HCT116 (cell line): ENCODE data around the gene SLC40A1. TPM values are rescaled to one million over a fixed set of nuclear protein-coding genes. Genes with fewer than 3 reads are reported as not detected.

Source experiments
- ATAC-seq: fragments of 200-7000 bp; cut with Tn5 transposase; 2 replicates; pipeline ENCODE4 v1.9.1; 2020; ENCODE audit warnings: mild to moderate bottlenecking, moderate library complexity
- BruUV-seq: library from RNA; stranded (reverse); fragments of 400-500 nt; replicated peaks from 2 replicates; lab custom pipeline; 2021; lab: Mats Ljungman, UMichigan
- CTCF ChIA-PET: fragments of 300-600 bp; sonication (Branson Sonifier 250); formaldehyde crosslinking; loops from one replicate; lab custom pipeline; 2021; ENCODE audit warnings: antibody characterized with exemption; lab: Charles Lee
- POLR2A ChIA-PET: fragments of 300-600, 350-600 bp; sonication (Branson Sonifier 250); formaldehyde crosslinking; loops from one replicate; lab custom pipeline; 2021; ENCODE audit warnings: antibody characterized with exemption; lab: Charles Lee
- RAD21 ChIA-PET, 2 experiments: fragments of 300-600 bp; sonication (Branson Sonifier 250); formaldehyde crosslinking; loops; one replicate each; lab custom pipeline; 2023; ENCODE audit warnings: low total read pairs in 2 of 2; ENCODE audit not compliant: uncharacterized antibody in 2 of 2, unreplicated experiment in 2 of 2, low non-redundant PET in 1 of 2; lab: Charles Lee
- DNase-seq: peaks from one replicate; pipeline ENCODE4 v3.0.0-alpha.2; 2010; ENCODE audit warnings: low read depth, low spot score
- H2AFZ ChIP-seq: fragments of 200-600 bp; shearing (Covaris generic), sonication (generic); 2 replicates; pipeline ENCODE4 v1.6.1; 2017; ENCODE audit warnings: low read depth, mixed run types, mixed read lengths, antibody characterized with exemption, low read length; ENCODE audit not compliant: poor library complexity, severe bottlenecking
- H3K27ac ChIP-seq: 2 replicates; pipeline ENCODE4 v1.5.1; 2012; ENCODE audit warnings: low read depth, low read length
- H3K27me3 ChIP-seq: fragments of 200-600 bp; sonication (generic); 2 replicates; pipeline ENCODE4 v1.6.1; 2016; ENCODE audit warnings: mixed run types, low read length, mixed read lengths; ENCODE audit not compliant: insufficient read depth
- H3K36me3 ChIP-seq, 2 experiments: fragments of 200-500 bp in 1 of 2; fragments of 200-600 bp in 1 of 2; sonication (Bioruptor generic) in 1 of 2; sonication (generic) in 1 of 2; 2 replicates each; pipeline versions ENCODE4 v1.5.1 to v1.6.1; 2014 to 2016; ENCODE audit warnings: low read length in 2 of 2, inconsistent platforms in 1 of 2, mixed read lengths in 1 of 2, mixed run types in 1 of 2; ENCODE audit not compliant: insufficient read depth in 2 of 2, control insufficient read depth in 1 of 2
- H3K4me1 ChIP-seq, 2 experiments: fragments of 200-600 bp in 1 of 2; sonication (generic) in 1 of 2; 2 replicates each; pipeline versions ENCODE4 v1.5.1 to v1.6.1; 2012 to 2017; ENCODE audit warnings: low read length in 2 of 2, inconsistent platforms in 1 of 2, mild to moderate bottlenecking in 1 of 2, mixed read lengths in 1 of 2, mixed run types in 1 of 2, moderate library complexity in 1 of 2; ENCODE audit not compliant: insufficient read depth in 2 of 2, control insufficient read depth in 1 of 2
- H3K4me2 ChIP-seq: fragments of 200-600 bp; sonication (generic); 2 replicates; pipeline ENCODE4 v1.6.1; 2017; ENCODE audit warnings: mixed run types, low read length, mixed read lengths
- H3K4me3 ChIP-seq, 2 experiments: fragments of 200-600 bp in 1 of 2; sonication (generic) in 1 of 2; replicated peaks in 1 of 2; 2 replicates each; pipeline ENCODE4 v1.5.1; 2011 to 2016; ENCODE audit warnings: low read length in 2 of 2, control low read depth in 1 of 2, low read depth in 1 of 2, mild to moderate bottlenecking in 1 of 2, mixed read lengths in 1 of 2, mixed run types in 1 of 2
- H3K79me2 ChIP-seq: fragments of 200-600 bp; sonication (generic); 2 replicates; pipeline ENCODE4 v1.6.1; 2017; ENCODE audit warnings: mild to moderate bottlenecking, mixed run types, low read length, moderate library complexity, mixed read lengths; ENCODE audit not compliant: insufficient read depth
- H3K9ac ChIP-seq: fragments of 200-600 bp; sonication (generic); 2 replicates; pipeline ENCODE4 v1.6.1; 2016; ENCODE audit warnings: low read length, mixed read lengths
- H3K9me2 ChIP-seq: fragments of 200-600 bp; sonication (generic), shearing (Covaris generic); 2 replicates; pipeline ENCODE4 v1.6.1; 2017; ENCODE audit warnings: mixed run types, mild to moderate bottlenecking, moderate library complexity; ENCODE audit not compliant: insufficient read depth
- H3K9me3 ChIP-seq, 2 experiments: fragments of 200-500 bp in 1 of 2; fragments of 200-600 bp in 1 of 2; sonication (Bioruptor generic) in 1 of 2; sonication (generic) in 1 of 2; 2 replicates each; pipeline ENCODE4 v1.6.1; 2014 to 2017; ENCODE audit warnings: low read length in 2 of 2, mixed read lengths in 2 of 2, inconsistent platforms in 1 of 2, low read depth in 1 of 2, mild to moderate bottlenecking in 1 of 2, mixed run types in 1 of 2, moderate library complexity in 1 of 2; ENCODE audit not compliant: control insufficient read depth in 1 of 2, insufficient read depth in 1 of 2
- H4K20me1 ChIP-seq: fragments of 200-600 bp; sonication (generic), shearing (Covaris generic); 2 replicates; pipeline ENCODE4 v1.6.1; 2017; ENCODE audit warnings: mixed run types, mild to moderate bottlenecking, moderate library complexity; ENCODE audit not compliant: insufficient read depth
- CBX3 ChIP-seq: IDR thresholded peaks from 2 replicates; pipeline ENCODE4 v1.6.1; 2012; ENCODE audit warnings: low read depth
- CEBPB ChIP-seq: IDR thresholded peaks from 2 replicates; pipeline ENCODE4 v1.6.1; 2012; ENCODE audit warnings: low read depth
- EGR1 ChIP-seq: IDR thresholded peaks from 2 replicates; pipeline ENCODE4 v1.6.1; 2012; ENCODE audit warnings: low read depth
- ELF1 ChIP-seq: IDR thresholded peaks from 2 replicates; pipeline ENCODE4 v1.6.1; 2012; ENCODE audit warnings: low read depth, borderline replicate concordance
- EZH2 ChIP-seq: fragments of 200-600 bp; sonication (generic); IDR thresholded peaks from 2 replicates; pipeline ENCODE4 v1.6.1; 2017; ENCODE audit warnings: antibody characterized with exemption, mixed run types
- EZH2phosphoT487 ChIP-seq: fragments of 200-600 bp; IDR thresholded peaks from 2 replicates; pipeline ENCODE4 v1.6.1; 2018; ENCODE audit warnings: antibody characterized with exemption, borderline replicate concordance
- FOSL1 ChIP-seq: IDR thresholded peaks from 2 replicates; pipeline ENCODE4 v1.6.1; 2012; ENCODE audit warnings: low read depth
- JUND ChIP-seq: IDR thresholded peaks from 2 replicates; pipeline ENCODE4 v1.6.1; 2012
- POLR2A ChIP-seq: IDR thresholded peaks from 2 replicates; pipeline ENCODE4 v1.7.0; 2011; ENCODE audit warnings: borderline replicate concordance; ENCODE audit not compliant: insufficient read depth, insufficient read length; ENCODE audit errors: extremely low read depth
- RAD21 ChIP-seq: IDR thresholded peaks from 2 replicates; pipeline ENCODE4 v1.6.1; 2012; ENCODE audit warnings: low read depth, mild to moderate bottlenecking
- SIN3A ChIP-seq: IDR thresholded peaks from 2 replicates; pipeline ENCODE4 v1.6.1; 2012; ENCODE audit warnings: low read depth
- SP1 ChIP-seq: IDR thresholded peaks from 2 replicates; pipeline ENCODE4 v1.6.1; 2012; ENCODE audit warnings: low read depth
- TCF7L2 ChIP-seq: IDR thresholded peaks from 2 replicates; pipeline ENCODE4 v1.7.0; 2011; ENCODE audit warnings: borderline replicate concordance, inconsistent platforms; ENCODE audit not compliant: insufficient read depth, insufficient read length; ENCODE audit errors: extremely low read depth
- YY1 ChIP-seq: IDR thresholded peaks from 2 replicates; pipeline ENCODE4 v1.6.1; 2011; ENCODE audit warnings: low read length, low read depth, moderate library complexity, mild to moderate bottlenecking; ENCODE audit not compliant: insufficient replicate concordance; ENCODE audit errors: extremely low read depth
- ZFX ChIP-seq: fragments of 450-650 bp; IDR thresholded peaks from 2 replicates; pipeline ENCODE4 v1.6.1; 2017
- ZNF274 ChIP-seq: fragments of 200-500 bp; sonication (Bioruptor generic); IDR thresholded peaks from 2 replicates; pipeline ENCODE4 v1.6.1; 2014; ENCODE audit warnings: mild to moderate bottlenecking, low read depth, low read length, inconsistent platforms
- intact Hi-C: fragments of 100-400 bp; cut with micrococcal nuclease; formaldehyde crosslinking; loops from 2 replicates; pipeline ENCODE4 v1.10.0; 2022
- total RNA-seq: library from RNA; stranded (reverse); gene quantifications from one replicate; pipeline ENCODE4 v1.2.1, GENCODE V29; 2021; ENCODE audit not compliant: unreplicated experiment
- TF ChIP-seq, protein P1 (sequence below): IDR thresholded peaks from 2 replicates; pipeline ENCODE4 v1.6.1; 2012; ENCODE audit warnings: low read depth
- TF ChIP-seq, protein P2 (sequence below): IDR thresholded peaks from 2 replicates; pipeline ENCODE4 v1.6.1; 2011; ENCODE audit warnings: mild to moderate bottlenecking, low read length, moderate library complexity; ENCODE audit not compliant: insufficient replicate concordance; ENCODE audit errors: extremely low read depth
- TF ChIP-seq, protein P3 (sequence below): IDR thresholded peaks from 2 replicates; pipeline ENCODE4 v1.6.1; 2012

Gene SLC40A1
- total RNA-seq, 1 experiment from 2014 or later = 1.5 TPM

DNA sequence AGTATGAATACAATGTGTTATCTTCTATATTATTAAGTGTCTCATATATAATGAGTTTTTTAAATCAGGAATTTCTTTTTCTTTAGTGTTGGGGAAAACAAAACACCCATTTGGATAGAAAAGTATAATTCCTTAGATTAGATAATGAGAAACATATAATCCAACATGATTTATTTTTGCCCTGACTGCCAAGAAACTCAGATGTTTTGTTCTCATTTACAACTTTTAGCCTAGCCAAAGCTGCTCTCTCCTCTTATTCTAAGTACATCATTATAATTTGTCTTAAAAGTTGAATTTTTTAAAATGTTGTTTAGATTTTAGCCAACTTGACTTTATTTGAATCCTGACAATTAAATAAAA, 68.6 kb downstream of the SLC40A1 start:
- H3K36me3 ChIP-seq = no peaks in the 10 kb centered on the region
- no peak overlapping the region for H3K27ac ChIP-seq
- TF ChIP-seq EZH2phosphoT487 (no peak), SP1 (no peak), JUND (no peak), EZH2 (no peak), CEBPB (no peak), RAD21 (no peak), ELF1 (no peak), POLR2A (no peak), YY1 (no peak), CBX3 (no peak), EGR1 (no peak), FOSL1 (no peak), ZFX (no peak), TCF7L2 (no peak), ZNF274 (no peak), SIN3A (no peak)
- TF ChIP-seq, protein P1, sequence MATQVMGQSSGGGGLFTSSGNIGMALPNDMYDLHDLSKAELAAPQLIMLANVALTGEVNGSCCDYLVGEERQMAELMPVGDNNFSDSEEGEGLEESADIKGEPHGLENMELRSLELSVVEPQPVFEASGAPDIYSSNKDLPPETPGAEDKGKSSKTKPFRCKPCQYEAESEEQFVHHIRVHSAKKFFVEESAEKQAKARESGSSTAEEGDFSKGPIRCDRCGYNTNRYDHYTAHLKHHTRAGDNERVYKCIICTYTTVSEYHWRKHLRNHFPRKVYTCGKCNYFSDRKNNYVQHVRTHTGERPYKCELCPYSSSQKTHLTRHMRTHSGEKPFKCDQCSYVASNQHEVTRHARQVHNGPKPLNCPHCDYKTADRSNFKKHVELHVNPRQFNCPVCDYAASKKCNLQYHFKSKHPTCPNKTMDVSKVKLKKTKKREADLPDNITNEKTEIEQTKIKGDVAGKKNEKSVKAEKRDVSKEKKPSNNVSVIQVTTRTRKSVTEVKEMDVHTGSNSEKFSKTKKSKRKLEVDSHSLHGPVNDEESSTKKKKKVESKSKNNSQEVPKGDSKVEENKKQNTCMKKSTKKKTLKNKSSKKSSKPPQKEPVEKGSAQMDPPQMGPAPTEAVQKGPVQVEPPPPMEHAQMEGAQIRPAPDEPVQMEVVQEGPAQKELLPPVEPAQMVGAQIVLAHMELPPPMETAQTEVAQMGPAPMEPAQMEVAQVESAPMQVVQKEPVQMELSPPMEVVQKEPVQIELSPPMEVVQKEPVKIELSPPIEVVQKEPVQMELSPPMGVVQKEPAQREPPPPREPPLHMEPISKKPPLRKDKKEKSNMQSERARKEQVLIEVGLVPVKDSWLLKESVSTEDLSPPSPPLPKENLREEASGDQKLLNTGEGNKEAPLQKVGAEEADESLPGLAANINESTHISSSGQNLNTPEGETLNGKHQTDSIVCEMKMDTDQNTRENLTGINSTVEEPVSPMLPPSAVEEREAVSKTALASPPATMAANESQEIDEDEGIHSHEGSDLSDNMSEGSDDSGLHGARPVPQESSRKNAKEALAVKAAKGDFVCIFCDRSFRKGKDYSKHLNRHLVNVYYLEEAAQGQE = no peak
- TF ChIP-seq, protein P2, sequence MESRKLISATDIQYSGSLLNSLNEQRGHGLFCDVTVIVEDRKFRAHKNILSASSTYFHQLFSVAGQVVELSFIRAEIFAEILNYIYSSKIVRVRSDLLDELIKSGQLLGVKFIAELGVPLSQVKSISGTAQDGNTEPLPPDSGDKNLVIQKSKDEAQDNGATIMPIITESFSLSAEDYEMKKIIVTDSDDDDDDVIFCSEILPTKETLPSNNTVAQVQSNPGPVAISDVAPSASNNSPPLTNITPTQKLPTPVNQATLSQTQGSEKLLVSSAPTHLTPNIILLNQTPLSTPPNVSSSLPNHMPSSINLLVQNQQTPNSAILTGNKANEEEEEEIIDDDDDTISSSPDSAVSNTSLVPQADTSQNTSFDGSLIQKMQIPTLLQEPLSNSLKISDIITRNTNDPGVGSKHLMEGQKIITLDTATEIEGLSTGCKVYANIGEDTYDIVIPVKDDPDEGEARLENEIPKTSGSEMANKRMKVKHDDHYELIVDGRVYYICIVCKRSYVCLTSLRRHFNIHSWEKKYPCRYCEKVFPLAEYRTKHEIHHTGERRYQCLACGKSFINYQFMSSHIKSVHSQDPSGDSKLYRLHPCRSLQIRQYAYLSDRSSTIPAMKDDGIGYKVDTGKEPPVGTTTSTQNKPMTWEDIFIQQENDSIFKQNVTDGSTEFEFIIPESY = no peak
- TF ChIP-seq, protein P3, sequence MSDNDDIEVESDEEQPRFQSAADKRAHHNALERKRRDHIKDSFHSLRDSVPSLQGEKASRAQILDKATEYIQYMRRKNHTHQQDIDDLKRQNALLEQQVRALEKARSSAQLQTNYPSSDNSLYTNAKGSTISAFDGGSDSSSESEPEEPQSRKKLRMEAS = no peak
- DNase-seq (no peak), ATAC-seq (no peak)
- H3K27me3 ChIP-seq = no peaks in the 10 kb centered on the region
- H2AFZ ChIP-seq = no peak overlapping the region
- no peaks in the 10 kb centered on the region for H3K9me3 ChIP-seq
- H3K9me2 ChIP-seq = no peaks in the 10 kb centered on the region
- no peaks in the 10 kb centered on the region for H3K79me2 ChIP-seq
- H3K9ac ChIP-seq = no peak overlapping the region
- H3K4me2 ChIP-seq = no peak overlapping the region
- CTCF ChIA-PET = interaction anchor here (0.7 kb wide), 1 partner anchor 10 kb away, joined by 4 read pairs; no protein-coding TSS in a partner anchor
- POLR2A ChIA-PET = interaction anchor here (1.2 kb wide), 1 partner anchor 9 kb away, joined by 4 read pairs; no protein-coding TSS in a partner anchor
- H3K4me3 ChIP-seq = no peak overlapping the region
- RAD21 ChIA-PET = no interaction called here
- intact Hi-C loops = no loop called here
- 0 out of 4 replicates have a peak, but pooled peaks cover 0 to 1% of the 10 kb centered on the region in 2 experiments for H3K4me1 ChIP-seq
- no peaks in the 10 kb centered on the region for H4K20me1 ChIP-seq
- no TSS peak for BruUV-seq
